Adipose tissue (tissue), 3 donors: ENCODE data around the gene KCNE3. TPM values are rescaled to one million over a fixed set of nuclear protein-coding genes. Genes with fewer than 3 reads are reported as not detected.

Source experiments
- H3K27ac ChIP-seq: one replicate; pipeline ENCODE4 v1.5.1; 2013; ENCODE audit warnings: low read depth, low read length
- WGBS, 3 donors: extraction: QIAGEN DNeasy Blood & Tissue Kit; methylation state at CpG; one replicate each; pipeline ENCODE4 v1.1.7; 2013; 5-methylcytosine and 5-hydroxymethylcytosine counted together
- polyA plus RNA-seq, 3 donors: library from polyadenylated mRNA; stranded (reverse); fragments of 200-250 nt; gene quantifications; one replicate each; pipeline ENCODE4 v1.2.3, GENCODE V29; 2013
- donor health status: healthy with polysubstance abuse.
- donor health status: Bipolar disorder and iron deficiency.
- donor health status: healthy.

KCNE3 gene
- polyA plus RNA-seq: 10 to 100 TPM in 2 of 3 donors, 1 to 10 TPM in 1; 7.1 to 15.7 (median 11.0) TPM

- no peak within 1 kb of the TSS for H3K27ac ChIP-seq
- WGBS, 3 donors: 5 to 7% (median 5%) methylated on average over 60 to 62 of the region's 62 CpGs
Observed at GRCh38 chr11:74466916-74467885, at the start of gene KCNE3. Gene KCNE3 (minus strand): TSS chr11:74467549. CDS start chr11:74457563, 9,986 bp downstream.

GRCh38 chr11:74507582-74507981 lies 40.2 kb upstream of the KCNE3 start:
- 37 to 96% (median 43%) methylated on average over 2 of the region's 2 CpGs for WGBS, 3 donors
- H3K27ac ChIP-seq: no peak overlapping the region

- WGBS, 3 donors: 82 to 100% (median 85%) methylated on average over 1 of the region's 1 CpG
Observed at GRCh38 chr11:74506823-74507222, 39.5 kb upstream of the KCNE3 start.

GRCh38 chr11:74505911-74506310 lies 38.6 kb upstream of the KCNE3 start:
- 76 to 83% (median 79%) methylated on average over 4 of the region's 4 CpGs for WGBS, 3 donors
- H3K27ac ChIP-seq: no peak overlapping the region

More at GRCh38 chr11:74506823-74507222, 39.5 kb upstream of the KCNE3 start:
- H3K27ac ChIP-seq: no peak overlapping the region

- 94 to 97% (median 97%) methylated on average over 1 of the region's 1 CpG for WGBS, 3 donors
- no peak overlapping the region for H3K27ac ChIP-seq
Observed at GRCh38 chr11:74504100-74504691, 36.8 kb upstream of the KCNE3 start.

- no peak overlapping the region for H3K27ac ChIP-seq
- WGBS, 3 donors: 87 to 100% (median 95%) methylated on average over 1 of the region's 1 CpG
Observed at GRCh38 chr11:74494916-74495315, 27.6 kb upstream of the KCNE3 start.

- 3 to 14% (median 13%) methylated on average over 14 of the region's 14 CpGs for WGBS, 3 donors
- no peak overlapping the region for H3K27ac ChIP-seq
Observed at GRCh38 chr11:74493791-74494630, 26.7 kb upstream of the KCNE3 start.

- no peak within 1 kb of the TSS for H3K27ac ChIP-seq
- WGBS, 3 donors: 0 to 1% (median 0%) methylated on average over 81 to 94 of the region's 94 CpGs
Observed at GRCh38 chr11:74492974-74493790, 25.8 kb upstream of the KCNE3 start, which contains the start of gene LIPT2. Gene LIPT2 (minus strand): TSS chr11:74493724. CDS start chr11:74493703, 21 bp downstream.

GRCh38 chr11:74492084-74492483 lies 24.7 kb upstream of the KCNE3 start:
- WGBS, 3 donors: 90 to 91% (median 91%) methylated on average over 11 of the region's 11 CpGs
- H3K27ac ChIP-seq: no peak overlapping the region

- H3K27ac ChIP-seq: no peak overlapping the region
- 83 to 90% (median 83%) methylated on average over 4 of the region's 4 CpGs for WGBS, 3 donors
Observed at GRCh38 chr11:74490941-74491340, 23.6 kb upstream of the KCNE3 start.

GRCh38 chr11:74487875-74488274 lies 20.5 kb upstream of the KCNE3 start:
- 59 to 83% (median 81%) methylated on average over 1 of the region's 1 CpG for WGBS, 3 donors
- no peak overlapping the region for H3K27ac ChIP-seq

GRCh38 chr11:74485868-74486267 lies 18.5 kb upstream of the KCNE3 start:
- H3K27ac ChIP-seq: no peak overlapping the region
- WGBS, 3 donors: 79 to 91% (median 79%) methylated on average over 2 of the region's 2 CpGs

GRCh38 chr11:74480688-74481417 lies 13.5 kb upstream of the KCNE3 start:
- H3K27ac ChIP-seq: no peak overlapping the region
- WGBS, 3 donors: 57 to 63% (median 60%) methylated on average over 3 of the region's 3 CpGs

- 24 to 32% (median 25%) methylated on average over 1 of the region's 1 CpG for WGBS, 3 donors
- no peak overlapping the region for H3K27ac ChIP-seq
Observed at GRCh38 chr11:74479732-74480123, 12.4 kb upstream of the KCNE3 start.

- WGBS, 3 donors: 77 to 82% (median 78%) methylated on average over 10 of the region's 10 CpGs
- H3K27ac ChIP-seq: no peak overlapping the region
Observed at GRCh38 chr11:74478877-74479731, 11.8 kb upstream of the KCNE3 start.

GRCh38 chr11:74476536-74476935 lies 9.2 kb upstream of the KCNE3 start:
- no peak overlapping the region for H3K27ac ChIP-seq
- WGBS, 3 donors: 84 to 85% (median 84%) methylated on average over 2 of the region's 2 CpGs
